B cell (primary cell): Measurements from ENCODE around the gene AHNAK. TPM values are rescaled to one million over a fixed set of nuclear protein-coding genes. Genes with fewer than 3 reads are reported as not detected.

ENCODE experiments used
- ATAC-seq: fragments of 200-7000 bp; cut with Tn5 transposase; one replicate; pipeline ENCODE4 v1.10.0; 2021; ENCODE audit warnings: low read depth, mild to moderate bottlenecking, moderate number of reproducible peaks, moderate library complexity
- CTCF ChIA-PET: fragments of 350-600 bp; sonication (Branson Sonifier 250); formaldehyde crosslinking; loops from one replicate; lab custom pipeline; 2021; ENCODE audit warnings: antibody characterized with exemption, inconsistent platforms; lab: Charles Lee
- POLR2A ChIA-PET: fragments of 350-600 bp; sonication (Branson Sonifier 250); formaldehyde crosslinking; loops from one replicate; lab custom pipeline; 2021; ENCODE audit warnings: antibody characterized with exemption; lab: Charles Lee
- DNase-seq: peaks from one replicate; pipeline ENCODE4 v3.0.0; 2013
- H2AFZ ChIP-seq: 2 replicates; pipeline ENCODE4 v1.6.1; 2012; ENCODE audit warnings: mild to moderate bottlenecking, low read depth, low read length; ENCODE audit not compliant: insufficient read depth, poor library complexity, severe bottlenecking
- H3K27ac ChIP-seq, 2 donors: 1 replicate in 1 of 2; 2 replicates in 1 of 2; pipeline ENCODE4 v1.5.1; 2012 to 2013; ENCODE audit warnings: low read length in 2 of 2, mild to moderate bottlenecking in 2 of 2, moderate library complexity in 1 of 2
- H3K27me3 ChIP-seq, 4 experiments: fragments of 200-600 bp in 1 of 4; sonication (generic) in 1 of 4; replicated peaks in 1 of 4; 1 replicate in 2 of 4; 2 replicates in 2 of 4; pipeline versions ENCODE4 v1.6.1 to v1.7.0; 2013 to 2016; ENCODE audit warnings: low read length in 3 of 4, mild to moderate bottlenecking in 2 of 4, mixed read lengths in 1 of 4, moderate library complexity in 1 of 4; ENCODE audit not compliant: insufficient read depth in 4 of 4, control insufficient read depth in 3 of 4; ENCODE audit errors: control extremely low read depth in 1 of 4
- H3K36me3 ChIP-seq, 2 experiments: replicated peaks in 1 of 2; 1 replicate in 1 of 2; 2 replicates in 1 of 2; pipeline versions ENCODE4 v1.6.1 to v1.7.1; 2013; ENCODE audit warnings: low read length in 1 of 2; ENCODE audit not compliant: insufficient read depth in 2 of 2, control insufficient read depth in 1 of 2; ENCODE audit errors: control extremely low read depth in 1 of 2, extremely low read depth in 1 of 2
- H3K4me1 ChIP-seq, 2 donors: fragments of 200-600 bp in 1 of 2; sonication (generic) in 1 of 2; 1 replicate in 1 of 2; 2 replicates in 1 of 2; pipeline versions ENCODE4 v1.5.1 to v1.6.1; 2013 to 2017; ENCODE audit warnings: low read length in 2 of 2; ENCODE audit not compliant: control insufficient read depth in 2 of 2, insufficient read depth in 2 of 2
- H3K4me2 ChIP-seq: replicated peaks from 2 replicates; pipeline ENCODE3; 2012; ENCODE audit warnings: mild to moderate bottlenecking, low read depth, low read length; ENCODE audit not compliant: poor library complexity, severe bottlenecking
- H3K4me3 ChIP-seq, 5 experiments: fragments of 200-600 bp in 1 of 5; sonication (generic) in 1 of 5; 1 replicate in 3 of 5; 2 replicates in 2 of 5; pipeline versions ENCODE4 v1.5.1 to v1.7.0; 2011 to 2016; ENCODE audit warnings: low read length in 4 of 5, mild to moderate bottlenecking in 4 of 5, low read depth in 2 of 5, control low read depth in 1 of 5, moderate library complexity in 1 of 5; ENCODE audit not compliant: insufficient read depth in 1 of 5; ENCODE audit errors: control extremely low read depth in 1 of 5, extremely low read depth in 1 of 5
- H3K79me2 ChIP-seq: fragments of 200-600 bp; sonication (generic); one replicate; pipeline ENCODE4 v1.6.0; 2016; ENCODE audit warnings: low read length; ENCODE audit not compliant: control insufficient read depth, insufficient read depth
- H3K9ac ChIP-seq: fragments of 200-600 bp; sonication (generic); 2 replicates; pipeline ENCODE4 v1.6.1; 2017; ENCODE audit warnings: mild to moderate bottlenecking, low read length, moderate library complexity
- H3K9me3 ChIP-seq, 3 donors: one replicate each; pipeline versions ENCODE4 v1.6.1 to v1.7.1; 2013; ENCODE audit warnings: low read length in 2 of 3; ENCODE audit not compliant: control insufficient read depth in 2 of 3, insufficient read depth in 1 of 3; ENCODE audit errors: control extremely low read depth in 1 of 3
- H4K20me1 ChIP-seq: 2 replicates; pipeline ENCODE4 v1.6.0; 2012; ENCODE audit warnings: mild to moderate bottlenecking, low read length; ENCODE audit not compliant: insufficient read depth, control insufficient read depth, poor library complexity, severe bottlenecking
- H3K27ac Mint-ChIP-seq: one replicate; pipeline ENCODE4 v1.8.0; 2021; ENCODE audit warnings: mixed read lengths
- H3K27me3 Mint-ChIP-seq: one replicate; pipeline ENCODE4 v1.8.0; 2021; ENCODE audit warnings: mixed read lengths
- H3K4me1 Mint-ChIP-seq: one replicate; pipeline ENCODE4 v1.8.0; 2021; ENCODE audit warnings: mixed read lengths
- H3K4me3 Mint-ChIP-seq: one replicate; pipeline ENCODE4 v1.8.0; 2021; ENCODE audit warnings: mixed read lengths
- H3K9me3 Mint-ChIP-seq: one replicate; pipeline ENCODE4 v1.8.0; 2022; ENCODE audit warnings: mixed read lengths; ENCODE audit not compliant: insufficient read depth
- CTCF ChIP-seq: fragments of 200-600 bp; IDR thresholded peaks from one replicate; pipeline ENCODE4 v1.8.0; 2022; ENCODE audit warnings: antibody characterized with exemption, mild to moderate bottlenecking
- EZH2 ChIP-seq: IDR thresholded peaks from 2 replicates; pipeline ENCODE4 v1.6.1; 2012; ENCODE audit warnings: borderline replicate concordance, low read depth, mild to moderate bottlenecking, moderate library complexity, low read length; ENCODE audit not compliant: insufficient read depth, poor library complexity, severe bottlenecking
- WGBS: methylation state at CpG from one replicate; pipeline ENCODE4 v1.1.5; 2013; ENCODE audit warnings: missing lambda C conversion rate; ENCODE audit not compliant: insufficient coverage; 5-methylcytosine and 5-hydroxymethylcytosine counted together
- intact Hi-C: fragments of 100-400 bp; cut with micrococcal nuclease; formaldehyde crosslinking; loops from one replicate; pipeline ENCODE4 v1.10.0; 2022
- polyA plus RNA-seq: library from polyadenylated mRNA; depleted of rRNA; stranded (reverse); fragments of >200 nt; gene quantifications from 2 replicates; pipeline ENCODE4 v1.2.3, GENCODE V29; 2012
- total RNA-seq, 2 donors: library from RNA; stranded (reverse); fragments of 120-200 nt in 1 of 2; gene quantifications; 1 replicate in 1 of 2; 2 replicates in 1 of 2; pipeline versions ENCODE4 v1.2.3 to v1.2.4, GENCODE V29; 2013 to 2022

AHNAK gene
- total and polyA plus RNA-seq, 2 donors (not counting 1 experiment from before 2014, with no cell fraction given), result 63.7 to 229 TPM

DNA sequence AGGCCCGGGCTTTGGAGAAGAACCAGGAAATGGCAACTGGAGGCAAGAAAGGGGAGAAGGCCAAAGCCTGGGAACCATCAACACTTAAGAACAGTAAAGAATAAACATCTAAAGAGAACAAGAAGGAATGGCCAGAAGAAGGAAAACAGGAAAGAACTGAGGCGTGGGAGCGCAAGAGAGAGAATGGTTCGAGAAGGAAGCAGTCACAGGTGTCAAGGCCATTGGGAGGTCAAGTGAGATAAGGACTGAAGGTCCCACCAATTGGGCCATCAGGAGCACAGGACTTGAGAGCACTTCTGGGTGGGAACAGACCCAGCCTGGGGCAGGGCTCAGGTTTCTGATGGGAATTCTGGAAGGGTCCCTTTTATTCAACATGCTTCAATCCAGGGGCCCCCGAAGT is 128.5 kb downstream of the AHNAK start:
- WGBS, result 97% methylated on average over 4 of the region's 5 CpGs
- Histone ChIP-seq H3K27ac (no peak overlapping the region), H4K20me1 (no peaks in the 10 kb centered on the region), H3K9me3 (no peaks in the 10 kb centered on the region), H3K4me3 (no peak overlapping the region), H3K9ac (no peak overlapping the region), H3K79me2 (no peaks in the 10 kb centered on the region), H3K4me1 (no peaks in the 10 kb centered on the region), H3K36me3 (no peaks in the 10 kb centered on the region), H3K4me2 (no peak overlapping the region), H2AFZ (no peak overlapping the region), H3K27me3 (no peaks in the 10 kb centered on the region)
- Mint-ChIP-seq H3K4me3 (no peak overlapping the region), H3K27ac (no peak overlapping the region), H3K4me1 (no peaks in the 10 kb centered on the region), H3K27me3 (peaks cover 5% of the 10 kb centered on the region), H3K9me3 (no peaks in the 10 kb centered on the region)
- no peak for DNase-seq
- POLR2A ChIA-PET, result no interaction called here
- CTCF ChIA-PET, result no interaction called here
- intact Hi-C loops, result no loop called here
- TF ChIP-seq CTCF, result no peak
- TF ChIP-seq EZH2, result no peak
- ATAC-seq, result no peak

DNA sequence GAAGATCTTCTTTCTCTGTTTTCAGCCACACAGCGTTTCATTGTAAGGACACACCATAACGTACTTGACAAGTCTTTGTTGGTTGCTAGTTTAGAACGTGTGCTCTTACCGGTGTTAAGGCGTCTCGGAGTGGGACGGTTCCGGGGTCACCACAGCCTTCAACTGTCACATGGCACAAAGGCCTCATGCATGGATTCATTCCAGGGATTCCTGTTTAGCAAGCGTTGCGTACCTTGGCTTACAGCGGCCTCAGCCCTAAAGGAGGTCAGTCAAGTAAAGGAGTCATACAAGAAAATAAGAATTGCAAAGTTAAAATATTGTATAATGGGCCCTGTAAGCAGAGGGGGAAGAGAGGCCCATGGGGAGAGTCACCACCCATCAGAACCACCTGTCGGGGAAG is 130.0 kb downstream of the AHNAK start:
- Histone ChIP-seq H3K79me2 (no peaks in the 10 kb centered on the region), H3K4me3 (no peak overlapping the region), H3K9me3 (no peaks in the 10 kb centered on the region), H3K4me1 (no peaks in the 10 kb centered on the region), H4K20me1 (no peaks in the 10 kb centered on the region), H3K4me2 (no peak overlapping the region), H3K36me3 (no peaks in the 10 kb centered on the region), H3K9ac (no peak overlapping the region), H3K27me3 (no peaks in the 10 kb centered on the region), H2AFZ (no peak overlapping the region), H3K27ac (no peak overlapping the region)
- no peaks in the 10 kb centered on the region for H3K4me1 Mint-ChIP-seq
- ChIA-PET POLR2A (no interaction called here), CTCF (interaction anchor here (1.2 kb wide), 1 partner anchor 8 kb away, joined by 4 read pairs; no protein-coding TSS in a partner anchor)
- H3K27ac Mint-ChIP-seq, result no peak overlapping the region
- H3K27me3 Mint-ChIP-seq, result peaks cover 4% of the 10 kb centered on the region
- DNase-seq (no peak), ATAC-seq (no peak)
- intact Hi-C loops, result no loop called here
- H3K9me3 Mint-ChIP-seq, result no peaks in the 10 kb centered on the region
- 93% methylated on average over 12 of the region's 12 CpGs for WGBS
- no peak overlapping the region for H3K4me3 Mint-ChIP-seq
- TF ChIP-seq EZH2, result no peak
- no peak for TF ChIP-seq CTCF
